Measurements from ENCODE around the gene TTC6.
A peak's percentile ranks its signal among the peaks of the same experiment; 100 is the strongest.

Gene TTC6

GRCh38 chr14:37617864-37618365 lies 22.5 kb downstream of the TTC6 start:
- H3K4me3 ChIP-seq (replicated peaks; ENCODE audit: low read depth, low read length) = no peak overlapping the region
- no peak for TF ChIP-seq CTCF (IDR thresholded peaks at IDR 0.05; ENCODE audit: low read depth, low read length, missing control alignments)
- DNase-seq (ENCODE audit: extremely low read depth, low read depth) = no peak

GRCh38 chr14:37618498-37619028 lies 23.1 kb downstream of the TTC6 start:
- no peak for DNase-seq (ENCODE audit: extremely low read depth, low read depth)
- H3K4me3 ChIP-seq (replicated peaks; ENCODE audit: low read depth, low read length) = no peak overlapping the region
- no peak for TF ChIP-seq CTCF (IDR thresholded peaks at IDR 0.05; ENCODE audit: low read depth, low read length, missing control alignments)

- DNase-seq (ENCODE audit: extremely low read depth, low read depth) = no peak
- TF ChIP-seq CTCF (IDR thresholded peaks at IDR 0.05; ENCODE audit: low read depth, low read length, missing control alignments) = no peak
- no peak overlapping the region for H3K4me3 ChIP-seq (replicated peaks; ENCODE audit: low read depth, low read length)
These were observed 25.4 kb downstream of the TTC6 start for GRCh38 chr14:37620856-37621255.

GRCh38 chr14:37622231-37622923 lies 26.9 kb downstream of the TTC6 start:
- no peak for DNase-seq (ENCODE audit: extremely low read depth, low read depth)
- H3K4me3 ChIP-seq (replicated peaks; ENCODE audit: low read depth, low read length) = peak overlapping the region; percentile 35
- TF ChIP-seq CTCF (IDR thresholded peaks at IDR 0.05; ENCODE audit: low read depth, low read length, missing control alignments) = no peak

GRCh38 chr14:37623426-37623951 lies 28.1 kb downstream of the TTC6 start:
- H3K4me3 ChIP-seq (replicated peaks; ENCODE audit: low read depth, low read length) = no peak overlapping the region
- TF ChIP-seq CTCF (IDR thresholded peaks at IDR 0.05; ENCODE audit: low read depth, low read length, missing control alignments) = no peak
- DNase-seq (ENCODE audit: extremely low read depth, low read depth) = peak; percentile 45

- DNase-seq (ENCODE audit: extremely low read depth, low read depth) = no peak
- TF ChIP-seq CTCF (IDR thresholded peaks at IDR 0.05; ENCODE audit: low read depth, low read length, missing control alignments) = no peak
- H3K4me3 ChIP-seq (replicated peaks; ENCODE audit: low read depth, low read length) = no peak overlapping the region
These were observed 28.5 kb downstream of the TTC6 start for GRCh38 chr14:37623971-37624370.

Data from HFF-Myc (cell line).